GM19438 (cell line): Measurements from ENCODE around the gene TGM1.

Experiments
- ATAC-seq: cut with Tn5 transposase; IDR thresholded peaks from one replicate; pipeline ENCODE4 v1.9.1; 2021; ENCODE audit warnings: low read depth; ENCODE audit not compliant: unreplicated experiment

TGM1 gene

DNA sequence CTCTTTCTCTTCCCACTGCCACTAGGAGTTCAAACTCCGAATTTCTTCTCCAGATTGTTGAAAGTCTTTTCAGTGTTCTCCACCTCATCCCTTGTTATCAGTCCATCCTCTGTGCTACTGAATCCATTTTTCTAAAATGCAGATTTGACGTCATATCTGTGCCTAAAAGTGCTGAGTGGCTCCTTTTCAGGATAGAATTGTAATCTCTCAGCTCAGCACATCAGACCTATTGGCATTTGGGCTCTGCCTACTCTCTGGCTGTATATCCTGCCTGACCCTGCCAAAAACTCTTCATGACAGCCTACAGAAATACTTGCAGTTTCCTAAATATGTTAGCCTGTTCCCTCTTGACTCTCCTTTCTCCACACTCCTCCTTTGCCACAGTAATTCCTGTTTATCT is 9.5 kb upstream of the TGM1 start:
- no peak for ATAC-seq

DNA sequence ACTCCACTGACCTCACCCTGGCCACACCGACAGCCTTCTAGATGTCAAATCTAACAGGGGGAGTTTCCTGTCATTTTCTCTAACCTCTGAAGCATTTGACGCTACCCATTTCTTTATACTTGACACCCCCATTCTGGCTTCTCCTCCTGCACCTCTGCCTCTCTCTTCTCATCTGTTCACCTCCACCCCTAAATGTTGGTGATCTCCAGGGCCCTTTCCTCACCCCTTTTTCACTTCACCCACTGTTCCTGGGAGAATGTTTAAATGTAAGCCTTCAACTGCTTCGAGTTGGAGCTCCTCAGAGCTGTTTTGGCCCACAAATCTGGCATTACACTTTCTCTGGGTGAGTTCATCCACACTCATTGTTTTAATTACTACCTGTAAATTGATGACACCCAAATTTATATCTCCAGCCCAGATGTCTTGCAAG is 8.9 kb upstream of the TGM1 start:
- no peak for ATAC-seq

DNA sequence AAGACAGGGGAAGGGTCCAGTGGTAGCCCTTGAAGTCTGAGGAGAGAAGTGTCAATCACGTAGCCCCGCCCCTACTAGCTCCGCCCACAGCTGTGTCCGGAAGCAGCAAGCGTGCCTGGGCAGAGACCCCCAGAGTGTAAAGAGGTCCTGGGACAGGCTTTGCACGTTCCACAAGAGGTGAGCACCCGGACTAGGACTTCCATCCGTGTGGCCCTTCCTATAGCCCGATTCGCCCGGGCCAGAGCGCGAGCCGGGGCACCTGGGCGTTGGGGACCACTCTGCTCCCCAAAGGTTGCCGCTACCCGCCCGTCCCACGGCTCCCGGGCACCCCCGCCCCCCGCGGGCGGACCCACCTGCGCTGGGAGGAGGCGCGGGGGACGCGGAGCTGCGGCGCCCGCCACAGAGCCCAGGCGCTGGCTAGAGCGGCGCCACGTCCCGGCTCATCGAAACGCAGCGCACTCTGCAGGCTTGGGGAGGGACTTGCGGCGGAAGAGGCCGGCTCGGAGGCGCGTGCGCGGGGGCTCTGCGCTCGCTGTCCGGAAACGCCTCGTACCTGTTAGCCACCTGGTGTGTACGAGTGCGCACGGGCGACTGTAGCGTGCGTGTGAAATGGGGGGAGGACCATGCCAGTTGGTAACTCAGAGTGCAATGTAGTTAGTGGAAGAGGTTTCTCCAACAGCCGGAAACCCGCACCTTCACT is 8.3 kb upstream of the TGM1 start, which contains the start of gene RABGGTA:
RABGGTA (minus strand) TSS at position 464 of the 700 bp plus-strand sequence. CDS start 482 bp downstream, outside the sequence.
- peak; percentile 81 for ATAC-seq

DNA sequence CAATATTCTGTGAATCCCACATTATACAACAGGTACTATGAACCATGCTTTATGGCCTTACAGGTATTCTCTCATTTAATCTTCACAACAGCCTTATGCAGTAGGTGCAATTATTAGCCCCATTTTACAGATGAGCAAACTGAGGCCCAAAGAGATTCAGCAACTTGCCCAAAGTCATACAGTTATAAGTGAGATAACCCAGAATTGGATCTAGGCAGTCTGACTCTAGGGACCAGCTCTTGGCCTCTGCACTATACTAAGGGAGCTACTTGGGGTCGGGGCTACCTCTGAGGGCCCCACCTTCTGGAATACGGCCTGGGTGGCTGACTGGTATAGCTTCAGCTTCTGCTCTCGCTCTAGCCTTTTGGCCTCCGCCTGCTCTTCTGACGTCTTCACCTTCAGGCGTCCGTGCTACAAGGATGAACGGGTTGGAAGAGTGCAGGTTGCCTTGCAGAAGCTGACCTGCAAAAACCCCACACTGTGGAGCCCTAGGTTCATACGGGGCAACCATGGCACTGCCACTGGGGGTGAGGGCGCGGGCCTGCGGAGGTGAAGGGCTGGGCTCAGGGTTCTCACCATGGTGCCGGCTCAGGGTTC is 7.7 kb upstream of the TGM1 start:
- ATAC-seq: no peak

DNA sequence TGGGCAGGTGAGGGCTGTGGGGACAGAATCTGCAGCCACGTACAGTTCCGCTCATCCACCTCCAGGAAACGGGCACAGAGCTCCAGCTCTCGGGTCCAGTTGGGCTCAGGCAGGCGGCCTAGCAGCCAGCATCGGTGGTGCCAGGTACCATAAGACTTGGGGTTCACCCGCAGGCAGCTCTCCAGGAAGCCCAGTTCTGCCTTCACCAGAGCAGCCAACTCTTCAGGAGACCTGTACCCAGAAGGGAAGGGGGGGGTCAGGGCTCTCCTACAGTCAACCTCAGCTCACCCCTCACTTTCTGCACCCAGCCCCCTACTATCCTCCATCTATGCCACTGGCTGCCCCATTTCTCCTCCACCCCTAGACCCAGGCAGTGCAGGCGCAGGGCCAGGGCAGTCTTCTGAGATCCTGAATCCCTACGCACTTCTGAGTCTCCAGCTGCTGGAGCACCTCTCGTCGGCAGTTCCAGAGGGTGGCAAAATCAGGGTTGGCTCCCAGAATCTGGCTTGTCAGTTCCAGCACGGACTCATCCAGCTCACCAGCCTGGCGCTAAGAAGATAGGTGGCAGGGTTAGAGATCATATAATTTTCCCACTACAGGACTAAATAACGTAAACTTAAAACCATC is 7.0 kb upstream of the TGM1 start:
- no peak for ATAC-seq

DNA sequence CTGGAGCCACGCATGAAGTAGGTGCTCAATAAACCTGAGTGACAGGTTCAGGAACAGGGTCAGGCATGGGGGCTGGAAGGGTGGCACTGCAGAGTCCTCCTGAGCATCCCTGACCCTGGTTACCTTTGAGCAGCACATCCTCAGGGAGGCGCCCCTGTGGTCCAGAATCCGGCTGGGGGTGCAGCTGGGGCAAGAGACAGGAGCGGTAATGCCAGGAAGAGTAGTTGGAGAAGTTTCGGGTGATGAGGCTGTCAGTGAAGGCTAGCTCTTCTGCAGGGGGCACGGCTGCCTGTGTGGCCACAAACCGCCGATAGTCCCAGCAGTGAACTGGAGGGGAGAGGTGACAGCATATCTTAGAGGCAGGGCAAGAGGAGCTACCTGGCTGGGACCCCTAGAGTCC is 6.4 kb upstream of the TGM1 start:
- no peak for ATAC-seq

DNA sequence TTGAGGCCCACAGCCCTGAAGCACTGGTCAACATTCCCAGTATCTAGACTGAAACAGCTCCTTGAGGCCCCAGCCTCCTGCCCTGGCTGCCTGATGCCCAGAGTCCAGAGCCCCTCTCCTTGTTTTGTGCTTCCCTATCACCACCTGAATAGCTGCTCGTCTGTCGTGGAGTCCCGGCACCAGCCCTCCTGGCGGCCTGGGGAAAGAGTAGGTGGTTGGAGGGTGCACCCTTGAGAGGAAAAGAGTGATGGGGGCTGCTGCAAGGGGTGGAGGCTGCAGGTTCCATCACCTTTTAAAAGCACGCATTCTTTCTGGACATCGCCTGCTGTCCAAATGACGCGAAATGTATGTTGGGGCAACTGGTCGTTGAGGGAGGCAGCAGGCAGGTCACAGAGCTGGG is 5.2 kb upstream of the TGM1 start:
- ATAC-seq: no peak

DNA sequence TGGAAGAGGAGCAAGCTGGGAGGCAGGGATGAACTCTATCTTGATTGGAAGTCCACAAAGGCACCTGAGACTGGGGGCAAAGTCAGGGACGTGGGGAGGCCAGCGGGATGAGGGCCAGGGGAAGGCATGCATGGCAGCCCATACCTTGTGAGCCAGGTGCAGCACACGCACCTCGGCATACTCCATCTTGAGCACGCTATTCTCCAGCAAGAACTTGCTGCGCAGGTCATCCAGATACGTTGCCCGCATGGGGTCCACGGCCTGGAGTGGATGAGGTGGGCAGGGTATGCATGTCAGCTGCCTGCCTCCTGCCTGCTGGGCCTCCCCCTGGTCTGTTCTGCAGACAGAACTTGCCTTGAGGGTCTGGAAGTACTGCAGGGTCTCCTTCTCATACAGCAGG is 4.5 kb upstream of the TGM1 start:
- ATAC-seq: no peak

DNA sequence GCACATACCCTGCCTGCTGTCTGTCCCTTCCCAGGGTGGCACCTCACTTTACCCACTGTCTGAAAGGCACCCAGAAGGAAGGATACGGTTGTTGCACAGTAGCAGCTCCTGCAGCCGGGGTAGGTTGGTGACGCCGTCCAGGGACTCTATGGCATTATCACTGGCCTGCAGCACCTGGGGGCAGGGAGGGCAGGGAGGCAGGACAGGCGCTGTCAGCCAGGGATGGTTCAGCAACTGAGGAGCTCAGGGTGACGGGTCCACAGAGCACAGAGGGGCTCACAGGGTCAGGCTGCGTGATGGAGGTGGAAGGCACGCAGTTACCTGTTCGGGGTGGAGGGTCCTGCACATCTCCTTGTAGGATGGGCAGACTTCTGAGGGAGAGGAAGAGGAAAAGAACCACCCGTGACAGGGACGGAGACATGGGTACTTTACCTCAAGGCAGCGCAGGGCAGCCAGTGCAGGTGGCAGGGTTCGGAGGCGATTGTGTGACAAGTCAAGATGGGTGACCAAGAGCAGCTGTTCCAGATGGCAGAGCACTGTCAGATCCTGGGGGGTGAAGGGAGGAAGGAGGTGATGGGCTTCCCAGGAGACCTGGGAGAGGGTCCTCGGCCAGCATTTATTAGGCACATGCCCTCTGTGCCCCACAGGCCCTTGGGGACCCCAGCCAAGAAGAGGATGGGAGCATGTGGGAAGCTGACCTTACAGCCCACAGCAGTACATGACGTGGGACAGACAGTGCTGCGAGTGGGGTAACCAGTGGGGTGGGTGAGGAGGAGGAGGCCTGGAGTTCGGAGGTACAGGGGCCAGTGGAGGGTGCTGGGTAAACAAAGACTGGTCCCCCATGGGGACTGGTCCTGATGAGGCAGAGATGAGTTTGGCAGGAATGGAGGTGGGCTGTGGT is 3.6 kb upstream of the TGM1 start:
- no peak for ATAC-seq

DNA sequence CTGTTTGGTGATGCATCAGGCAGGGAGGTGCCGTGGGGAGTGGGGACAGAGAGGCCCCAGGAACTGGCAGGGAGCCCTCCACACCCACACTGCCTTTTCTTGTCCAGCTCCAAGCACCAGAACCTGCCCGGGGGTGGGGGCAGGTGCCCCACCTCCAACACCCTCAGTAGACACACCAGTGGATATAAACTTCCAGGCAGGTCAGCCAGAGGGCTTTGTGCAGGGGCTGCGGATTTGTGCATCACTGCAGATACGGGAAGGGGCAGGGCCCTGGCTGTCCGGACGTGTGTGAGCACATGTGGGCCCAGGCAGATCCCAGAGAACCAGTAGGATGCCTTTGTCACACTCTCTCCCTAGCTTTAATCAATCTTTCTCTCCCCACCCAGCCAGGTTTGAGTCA is 1.3 kb upstream of the TGM1 start:
- ATAC-seq: no peak

DNA sequence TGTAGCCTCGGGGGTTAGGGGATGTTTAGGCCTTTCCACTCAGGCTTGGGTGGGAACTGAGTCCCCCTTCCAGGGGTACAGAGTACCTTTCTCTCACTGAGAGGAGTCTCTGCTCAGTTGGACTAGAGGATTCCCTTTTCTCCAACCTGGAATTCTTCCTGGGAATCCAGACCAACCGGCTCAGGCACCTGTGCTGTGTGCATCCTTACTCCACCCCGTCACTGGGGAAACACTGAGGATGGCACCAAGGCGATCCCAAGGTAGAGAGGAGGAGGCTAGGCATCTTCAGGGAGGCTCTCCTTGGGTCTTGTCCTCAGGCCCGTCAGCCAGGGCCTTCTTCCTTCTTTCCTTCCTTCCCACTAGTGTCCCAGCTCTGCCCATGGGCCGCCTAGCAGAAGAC is 871 bp upstream of the TGM1 start:
- no peak for ATAC-seq

DNA sequence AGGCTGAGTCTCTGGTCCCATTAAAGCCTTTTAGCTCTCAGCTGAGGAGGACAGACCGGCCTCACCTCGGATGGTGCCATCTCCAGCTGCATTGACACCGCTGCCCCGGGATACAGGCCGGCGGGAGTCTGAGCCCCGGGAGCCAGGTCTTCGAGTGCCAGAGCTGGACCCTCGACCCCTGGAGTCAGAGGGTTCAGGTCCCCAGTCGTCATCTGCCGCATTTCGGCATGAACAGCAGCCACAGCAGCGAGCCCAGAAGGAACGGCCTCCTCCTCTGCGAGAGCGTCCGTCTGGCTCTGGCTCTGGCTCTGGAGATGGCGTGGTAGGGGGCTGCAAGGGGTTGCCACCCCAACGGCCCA is 1.0 kb downstream of the TGM1 start:
- ATAC-seq: no peak

DNA sequence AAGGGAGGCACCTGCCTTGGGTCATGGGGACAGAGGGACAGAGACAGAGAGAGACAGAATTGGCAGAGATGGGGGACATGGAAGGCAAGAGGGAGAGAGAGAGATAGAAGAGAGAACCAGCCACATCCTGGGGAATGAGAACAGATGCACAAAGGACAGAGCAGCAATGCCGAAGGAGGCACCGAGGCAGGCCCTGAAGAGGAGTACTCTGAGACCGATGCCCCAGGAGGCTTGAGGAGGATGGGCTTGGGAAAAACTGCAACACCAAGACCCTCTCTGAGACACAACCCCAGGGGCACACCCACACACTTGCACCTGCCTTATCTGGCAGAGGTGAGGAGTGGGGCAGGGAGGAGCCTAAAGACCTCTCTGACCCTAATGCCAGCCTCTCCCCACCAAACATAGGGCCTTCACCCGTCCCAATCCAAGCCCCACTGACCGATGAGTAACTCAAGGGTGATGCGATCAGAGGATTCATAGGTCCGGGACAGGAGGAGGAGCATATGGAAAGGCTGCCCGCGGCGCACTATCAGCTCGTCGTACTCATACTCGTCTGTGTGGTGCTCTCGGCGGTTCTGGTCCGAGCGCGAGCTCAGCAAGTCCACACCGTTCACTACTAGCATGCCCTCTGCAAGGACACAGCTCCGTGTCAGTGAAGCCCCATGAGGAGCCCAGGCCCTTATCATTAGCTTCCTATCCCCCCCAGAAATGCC is 1.6 kb downstream of the TGM1 start:
- no peak for ATAC-seq

DNA sequence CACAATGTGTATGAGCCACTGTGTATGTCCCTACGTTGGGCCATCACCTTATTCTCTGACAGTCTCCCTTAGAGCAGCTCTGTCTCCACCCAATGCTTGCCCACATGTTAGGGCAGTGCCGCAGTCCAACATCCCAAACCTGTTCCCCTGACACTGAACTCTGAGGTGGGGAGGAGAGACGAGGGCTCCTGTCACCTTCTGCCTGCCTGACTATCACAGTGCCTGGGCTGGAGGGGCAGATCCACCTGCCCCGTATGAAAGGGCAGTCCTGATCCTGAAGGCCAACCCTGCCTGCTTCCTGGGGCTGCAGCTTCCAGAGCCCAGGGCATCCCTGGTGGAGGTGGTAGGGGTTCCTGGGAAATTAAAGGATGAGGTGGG is 2.2 kb downstream of the TGM1 start:
- ATAC-seq: no peak

DNA sequence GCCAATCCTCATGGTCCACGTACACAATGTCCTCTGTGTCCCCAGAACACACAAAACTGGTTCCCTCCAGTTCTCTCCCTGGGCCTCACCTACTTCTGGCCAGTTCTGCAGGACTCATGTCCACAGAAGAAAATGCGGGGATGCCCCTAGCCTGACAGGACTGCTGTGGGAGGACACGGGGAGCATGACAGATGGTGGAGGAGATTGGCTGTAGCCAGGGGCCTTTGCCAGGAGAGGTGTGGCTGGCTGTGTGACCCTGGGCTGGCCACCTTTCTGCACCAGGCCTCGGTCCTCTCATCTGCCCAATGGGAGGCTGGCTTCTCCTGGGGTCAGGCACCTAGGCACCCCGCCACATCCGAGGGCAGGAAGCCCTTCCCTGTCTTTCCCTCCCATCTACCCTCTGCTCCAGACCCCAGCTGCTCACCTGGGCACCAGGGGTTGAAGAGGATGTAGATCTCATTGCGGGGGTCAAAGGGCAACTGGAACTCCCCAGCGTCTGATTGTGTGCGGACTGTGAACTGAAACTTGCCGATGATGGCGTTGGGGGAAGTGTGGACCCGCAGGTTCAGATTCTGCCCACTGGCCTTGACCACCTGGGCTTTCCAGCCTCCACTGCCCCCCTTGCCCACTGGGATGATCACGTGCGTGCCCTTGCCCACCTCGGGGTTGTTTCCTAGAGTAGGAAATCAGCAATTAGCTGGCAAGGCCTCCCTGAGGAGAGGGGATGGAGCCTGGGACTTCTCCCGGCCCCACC is 2.8 kb downstream of the TGM1 start:
- no peak for ATAC-seq

DNA sequence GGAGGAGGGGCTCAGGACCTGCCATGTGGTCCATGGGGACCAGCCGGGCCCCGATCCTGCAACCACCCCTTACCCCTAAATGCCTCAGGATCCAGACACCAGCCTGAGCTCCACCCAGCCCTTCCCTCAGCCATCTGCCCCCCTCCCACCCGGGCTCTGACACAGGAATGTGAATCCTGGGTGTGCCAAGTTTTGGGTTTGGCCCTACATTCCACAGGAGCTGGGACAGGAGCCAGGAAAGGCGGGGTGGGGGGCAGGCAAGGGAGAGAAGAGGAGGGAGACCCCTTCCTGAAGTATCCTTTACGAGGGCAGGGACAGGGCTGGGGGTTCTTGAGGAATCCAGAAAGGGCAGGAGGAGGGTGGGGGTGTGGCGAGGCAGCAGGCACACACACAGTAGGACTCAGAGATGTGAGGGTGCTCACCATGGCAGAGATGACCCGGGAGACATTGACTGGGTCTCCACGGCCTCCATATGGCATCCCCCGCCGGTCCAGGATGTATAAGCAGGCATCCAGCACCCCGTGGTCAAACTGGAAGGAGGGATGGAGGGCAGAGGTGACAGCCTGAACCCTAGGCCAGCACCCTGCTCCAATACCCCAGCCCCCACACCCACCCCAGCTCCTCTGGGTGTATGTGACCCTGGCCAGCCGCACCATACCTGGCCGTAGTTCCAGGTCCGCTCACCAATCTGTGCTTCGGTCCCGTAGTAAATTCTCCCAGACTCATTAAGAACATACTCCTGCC is 3.5 kb downstream of the TGM1 start:
- no peak for ATAC-seq

DNA sequence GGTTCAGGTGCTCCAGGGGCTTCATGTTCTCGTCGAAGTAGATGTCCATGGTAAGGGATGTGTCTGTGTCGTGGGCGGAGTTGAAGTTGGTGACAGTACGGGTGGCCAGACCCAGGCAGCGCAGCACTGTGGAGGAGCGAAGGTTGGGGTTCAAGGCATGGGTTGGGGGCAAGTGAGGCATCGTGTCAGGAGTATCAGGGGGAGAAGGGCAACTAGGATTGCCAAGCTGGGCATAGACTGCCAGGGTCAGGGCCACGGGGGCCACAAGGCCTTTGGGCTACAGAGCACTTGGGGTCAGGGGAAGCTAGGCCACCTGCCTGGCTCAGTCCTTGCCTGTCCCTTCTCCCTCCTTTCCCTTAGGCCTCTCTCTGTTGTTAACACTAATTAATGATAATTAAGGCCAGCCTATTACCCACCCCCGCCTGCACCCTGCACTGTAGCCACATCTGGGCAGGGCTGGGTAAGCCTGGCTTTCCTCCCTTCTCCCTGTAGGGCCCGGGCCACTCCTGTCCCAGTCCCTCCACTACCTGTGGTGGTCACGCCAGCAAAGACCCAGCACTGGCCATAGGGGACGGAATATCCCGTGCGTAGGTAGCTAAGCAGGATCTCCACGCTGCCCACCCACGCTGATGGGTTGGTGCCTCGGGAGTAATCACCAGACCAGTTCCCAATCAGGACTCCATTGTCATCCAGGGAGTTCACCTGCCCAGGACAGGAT is 4.3 kb downstream of the TGM1 start:
- ATAC-seq: no peak

DNA sequence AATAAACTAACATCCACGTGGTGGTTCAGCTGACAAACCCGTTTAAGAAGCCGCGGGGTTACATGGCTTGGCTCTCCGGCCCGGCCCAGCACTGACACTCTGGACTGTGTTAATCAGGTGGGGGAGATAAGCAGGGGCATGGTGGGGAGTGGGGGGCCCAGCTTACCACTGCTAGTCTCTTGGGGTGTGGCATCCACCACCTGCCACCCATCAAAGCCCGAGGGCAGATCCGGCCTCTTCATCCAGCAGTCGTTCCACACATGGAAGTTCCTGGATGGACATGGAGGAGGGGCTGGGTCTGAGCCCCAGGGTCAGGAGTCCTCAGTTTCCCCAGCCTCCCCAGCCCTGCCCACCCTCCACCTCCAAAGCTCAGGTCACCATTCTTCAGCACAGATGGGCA is 4.9 kb downstream of the TGM1 start:
- ATAC-seq: no peak

DNA sequence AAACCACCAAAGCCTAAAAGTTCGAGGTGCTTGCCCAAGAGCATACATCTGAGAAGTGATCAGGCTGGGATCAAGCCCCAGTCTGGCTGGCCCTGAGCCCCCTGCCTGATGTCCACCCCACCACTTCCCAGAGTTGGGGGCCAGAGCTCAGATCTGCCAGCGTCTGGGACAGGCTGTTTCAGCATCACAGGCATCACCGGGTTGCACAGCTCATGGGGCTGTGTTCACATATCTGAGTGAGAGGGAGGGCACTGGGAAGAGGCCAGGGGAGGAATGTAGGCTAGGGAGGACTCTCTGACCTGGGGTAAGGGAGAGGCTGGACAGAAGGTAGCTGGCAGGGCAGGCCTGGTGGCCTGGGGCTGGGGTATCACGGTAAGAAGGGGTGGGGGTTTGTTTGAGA is 6.0 kb downstream of the TGM1 start:
- ATAC-seq: no peak
